DMS 273 (cell line): ENCODE data around the gene PLCXD1.

Experiments used
- DNase-seq: peaks from one replicate; lab custom pipeline; 2025; ENCODE audit not compliant: unreplicated experiment; lab: John Stamatoyannopoulos, UW

PLCXD1 gene

DNA sequence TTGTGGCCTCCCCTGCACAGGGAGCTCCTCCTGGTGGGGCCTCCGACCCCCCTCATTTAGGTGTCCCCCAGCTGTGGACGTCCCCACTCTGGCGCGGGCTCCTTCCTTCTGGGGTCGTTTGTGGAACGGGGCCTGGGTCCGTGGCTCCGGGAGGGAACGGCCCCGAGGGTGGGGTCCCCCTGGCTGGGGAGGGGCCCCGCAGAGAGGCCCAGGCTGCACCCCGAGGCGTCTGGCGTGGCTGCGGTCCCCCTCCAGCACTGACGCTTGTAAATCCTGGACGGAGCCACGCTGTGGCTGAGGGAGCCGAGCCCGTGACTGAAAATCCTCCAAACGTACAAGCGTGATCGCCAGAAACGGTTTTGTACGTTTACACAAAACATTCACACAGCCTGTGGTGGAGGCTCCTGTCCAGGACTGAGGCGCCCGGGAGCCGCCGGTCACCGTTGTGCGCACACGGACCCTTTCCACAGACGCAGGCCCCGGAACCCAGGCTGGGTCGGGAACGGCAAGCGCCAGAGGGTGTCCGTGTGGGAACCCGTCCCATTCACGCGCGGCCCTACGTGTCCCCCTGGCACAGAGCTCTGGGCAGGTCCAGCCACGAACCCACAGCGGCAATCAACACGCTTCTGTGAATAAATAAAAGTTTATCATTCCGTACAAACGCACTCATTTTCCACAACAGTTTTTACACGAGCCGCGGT, 52.6 kb downstream of the PLCXD1 start:
- DNase-seq, result no peak

- no peak for DNase-seq
Measured at GRCh38 chrX:334331-334891, 53.2 kb downstream of the PLCXD1 start.

DNA sequence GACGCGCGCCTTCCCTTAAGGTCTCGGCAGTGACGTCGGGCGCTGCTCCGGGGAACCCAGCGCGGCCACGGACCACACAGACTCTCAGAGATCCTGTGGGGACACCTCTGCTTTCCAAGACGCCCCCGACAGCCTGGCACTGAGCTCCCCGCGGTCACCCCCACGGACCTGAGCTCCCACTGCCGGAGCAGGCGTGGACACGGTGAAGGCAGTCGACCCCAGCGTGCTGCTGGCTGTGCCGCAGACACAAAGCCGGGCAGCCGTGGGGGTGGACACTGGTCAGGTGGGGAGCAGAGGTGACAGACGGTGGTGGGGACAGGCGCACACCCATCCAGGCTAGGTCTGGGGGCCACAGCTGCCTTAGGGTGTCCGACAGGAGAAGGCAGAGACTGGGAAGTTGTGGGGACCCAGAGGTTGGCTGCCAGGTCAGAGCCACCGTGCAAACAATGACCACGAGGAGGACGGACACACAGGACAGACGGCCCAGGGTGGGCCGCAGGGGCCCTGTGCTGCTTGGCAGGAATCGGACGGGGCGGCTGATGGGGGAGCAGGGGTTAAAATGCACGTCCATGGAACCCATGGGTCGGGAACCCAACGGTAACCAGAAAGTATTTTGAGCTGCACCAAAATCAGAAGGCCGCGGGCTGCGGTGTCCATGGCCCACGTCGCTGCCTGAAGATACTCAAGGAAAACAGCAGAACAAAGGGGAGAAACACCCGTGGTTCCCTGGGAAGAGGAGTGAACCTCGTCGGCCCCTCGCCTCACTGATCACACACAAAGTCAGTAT, 54.0 kb downstream of the PLCXD1 start:
- no peak for DNase-seq

DNA sequence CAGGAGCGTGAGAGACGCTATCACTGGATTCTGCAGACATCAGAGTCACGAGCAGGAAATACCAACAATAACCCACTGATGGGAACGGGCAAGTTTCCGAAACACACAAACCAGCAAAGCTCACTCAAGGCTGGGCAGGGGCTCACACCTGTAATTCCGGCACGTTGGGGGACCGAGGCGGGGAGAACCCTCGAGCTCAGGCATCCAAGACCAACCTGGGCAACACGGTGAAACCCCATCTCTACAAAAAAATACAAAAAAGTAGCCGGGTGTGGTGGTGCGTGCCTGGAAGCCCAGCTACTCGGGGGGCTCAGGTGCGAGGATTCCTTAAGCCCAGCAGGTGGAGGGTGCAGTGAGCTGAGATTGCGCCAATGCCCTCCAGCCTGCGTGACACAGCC, 54.6 kb downstream of the PLCXD1 start:
- DNase-seq, result no peak

DNA sequence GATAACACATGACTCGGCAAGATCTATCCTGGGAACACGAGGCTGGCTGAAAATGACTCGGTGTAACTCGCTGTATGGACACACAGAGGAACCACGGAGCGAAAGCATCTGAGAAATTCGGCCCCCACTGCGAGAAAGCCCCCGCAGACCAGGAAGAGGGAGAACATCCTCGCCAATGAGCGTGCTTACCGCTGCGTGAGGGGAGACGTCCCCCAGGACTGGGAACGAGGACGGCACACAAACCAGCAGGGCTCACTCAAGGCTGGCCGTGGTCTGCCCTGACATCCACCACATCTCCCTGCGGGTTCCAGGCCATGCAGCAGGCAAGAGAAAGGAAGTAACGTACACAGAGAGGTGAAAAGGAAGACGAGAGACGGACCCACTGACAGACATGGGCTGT, 55.0 kb downstream of the PLCXD1 start:
- DNase-seq, result no peak

GRCh38 chrX:337331-337831, 56.2 kb downstream of the PLCXD1 start:
- DNase-seq, result no peak

DNA sequence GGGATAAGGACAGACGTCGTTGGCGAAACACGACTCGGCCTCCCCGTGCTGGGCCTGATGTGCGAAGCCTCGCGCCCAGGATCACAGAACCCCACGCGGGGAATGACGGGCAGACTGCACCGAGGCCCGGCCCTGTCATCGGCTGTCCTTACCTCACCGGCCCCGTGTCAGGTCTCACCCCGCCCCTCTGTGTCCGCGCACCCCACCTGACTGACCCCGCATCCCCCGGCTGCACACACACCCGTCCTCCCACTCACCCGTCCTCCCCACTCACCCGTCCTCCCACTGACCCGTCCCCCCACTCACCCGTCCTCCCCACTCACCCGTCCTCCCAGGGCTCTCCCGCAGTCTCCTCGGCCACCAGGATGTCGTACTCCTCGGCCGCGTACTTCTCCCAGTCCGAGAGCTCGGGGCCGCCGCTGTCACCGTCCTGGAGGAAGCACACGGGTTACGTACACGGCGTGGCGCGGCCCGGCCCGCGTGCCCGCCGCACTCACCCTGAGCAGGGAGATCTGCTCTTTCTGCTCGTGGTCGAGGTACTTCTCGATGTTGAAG, 57.2 kb downstream of the PLCXD1 start:
- no peak for DNase-seq

DNA sequence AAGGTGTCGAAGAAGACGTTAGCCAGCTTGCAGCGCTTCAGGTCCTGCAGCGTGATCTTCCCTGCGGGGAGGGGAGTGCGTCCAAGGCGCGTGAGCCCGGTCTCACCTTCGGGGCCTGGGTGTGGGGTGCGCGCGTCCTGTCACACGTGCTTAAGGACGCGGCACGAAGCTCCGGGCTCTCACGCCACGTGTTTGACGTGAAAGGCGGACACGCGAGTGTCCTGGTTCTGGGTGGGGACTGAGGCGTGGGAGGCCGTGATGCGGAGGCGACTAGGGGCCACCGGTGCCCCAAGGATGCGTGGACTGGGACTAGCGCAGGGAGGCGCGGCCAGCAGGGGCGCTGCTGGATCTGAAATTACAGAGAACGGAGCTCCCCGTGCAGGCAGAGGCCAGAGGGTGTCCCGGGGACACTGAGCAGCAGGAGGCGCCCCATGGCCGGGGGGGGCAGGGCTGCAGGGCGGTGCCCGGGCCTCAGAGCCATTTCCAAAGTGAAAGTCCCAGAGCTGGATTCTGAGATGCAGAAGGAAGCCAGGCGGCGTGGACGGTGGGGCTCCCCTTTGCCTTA, 57.7 kb downstream of the PLCXD1 start:
- DNase-seq, result no peak

GRCh38 chrX:340121-340520, 58.9 kb downstream of the PLCXD1 start:
- no peak for DNase-seq

DNA sequence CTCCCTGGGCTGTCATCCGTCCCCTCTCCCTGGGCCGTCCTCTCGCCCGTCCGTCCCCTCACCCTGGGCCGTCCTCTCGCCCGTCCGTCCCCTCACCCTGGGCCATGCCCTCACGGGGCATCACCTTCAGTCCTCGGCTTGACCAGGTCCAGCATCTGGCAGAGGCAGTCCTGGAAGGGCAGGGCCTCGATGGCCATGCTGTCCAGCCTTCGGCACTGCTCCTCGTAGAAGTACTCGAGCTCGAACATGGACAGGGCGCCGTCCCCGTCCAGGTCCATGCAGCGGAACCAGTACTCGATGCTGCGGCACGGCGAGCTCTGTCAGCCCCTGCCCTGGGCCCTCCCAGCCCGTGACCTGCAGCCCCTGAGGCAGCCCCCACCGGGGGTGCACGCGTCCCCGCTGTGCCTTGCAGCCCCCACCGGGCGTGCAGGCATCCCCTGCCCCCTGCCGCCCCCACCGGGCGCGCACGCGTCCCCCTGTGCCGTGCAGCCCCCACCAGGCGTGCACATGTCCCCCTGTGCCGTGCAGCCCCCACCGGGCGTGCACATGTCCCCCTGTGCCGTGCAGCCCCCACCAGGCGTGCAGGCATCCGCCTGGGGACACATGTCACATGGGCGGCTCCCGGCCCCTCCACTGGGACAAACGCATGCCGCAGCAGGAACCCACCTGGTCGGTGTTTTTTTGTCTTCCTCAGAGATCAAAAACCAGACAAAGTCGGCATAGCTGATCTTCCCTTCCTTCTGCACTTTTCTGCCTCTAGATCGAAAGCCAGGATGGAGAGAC, 59.7 kb downstream of the PLCXD1 start:
- no peak for DNase-seq

DNA sequence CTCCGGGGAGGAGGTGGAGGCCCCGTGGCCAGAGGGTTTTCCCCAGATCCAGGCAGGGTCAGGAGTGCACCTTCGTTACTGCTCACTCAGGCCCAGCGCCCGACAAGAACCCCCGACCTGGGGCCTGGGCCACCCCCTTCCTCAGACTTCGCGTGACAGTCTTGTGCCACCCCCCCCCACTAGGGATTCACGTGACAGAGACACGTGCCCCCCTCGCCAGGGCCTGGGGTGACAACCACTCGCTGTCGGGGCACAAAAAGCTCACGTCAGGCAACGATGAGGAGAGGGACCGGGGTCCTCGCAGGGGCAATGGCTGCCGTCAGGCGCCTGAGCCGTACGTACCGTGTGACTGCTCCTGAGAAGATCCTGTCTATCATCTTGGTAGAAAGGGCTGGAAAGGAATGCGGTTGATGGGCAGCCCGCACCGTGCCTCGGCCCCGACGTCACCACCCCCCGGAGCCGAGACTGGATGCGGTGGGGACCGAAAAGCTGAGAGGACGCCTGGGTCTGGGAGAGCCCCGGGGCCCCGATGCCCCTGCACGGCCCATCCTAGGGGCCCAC, 60.4 kb downstream of the PLCXD1 start:
- DNase-seq, result no peak

DNA sequence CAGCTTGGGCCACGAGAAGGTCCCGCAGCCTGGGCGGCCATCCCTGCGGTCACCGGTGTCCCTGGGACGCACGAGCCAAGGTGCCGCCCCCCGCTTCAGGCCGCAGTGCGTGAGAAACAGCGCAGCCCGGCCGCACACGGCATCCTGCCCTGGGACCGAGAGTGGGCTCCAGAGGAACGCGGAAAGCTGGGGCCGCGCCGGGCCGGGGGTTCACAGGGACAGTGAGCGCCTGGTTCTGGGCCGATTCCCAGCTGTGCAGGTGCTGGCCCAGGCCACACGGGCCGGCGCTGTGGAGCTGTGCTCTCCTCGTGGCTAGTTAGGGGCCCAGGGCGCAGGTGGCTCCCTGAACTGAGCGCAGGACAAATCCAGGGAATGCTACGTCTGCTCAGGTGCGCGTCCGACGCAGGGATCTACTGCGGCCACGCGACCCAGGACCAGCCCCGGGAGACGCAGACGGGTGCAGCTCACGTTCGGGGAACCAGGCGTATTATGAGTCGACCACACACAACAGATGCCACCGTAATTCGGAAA, 63.3 kb downstream of the PLCXD1 start:
- DNase-seq, result no peak

- no peak for DNase-seq
Measured at GRCh38 chrX:345020-345925, 64.1 kb downstream of the PLCXD1 start.

GRCh38 chrX:346034-346813, 65.0 kb downstream of the PLCXD1 start:
- no peak for DNase-seq

DNA sequence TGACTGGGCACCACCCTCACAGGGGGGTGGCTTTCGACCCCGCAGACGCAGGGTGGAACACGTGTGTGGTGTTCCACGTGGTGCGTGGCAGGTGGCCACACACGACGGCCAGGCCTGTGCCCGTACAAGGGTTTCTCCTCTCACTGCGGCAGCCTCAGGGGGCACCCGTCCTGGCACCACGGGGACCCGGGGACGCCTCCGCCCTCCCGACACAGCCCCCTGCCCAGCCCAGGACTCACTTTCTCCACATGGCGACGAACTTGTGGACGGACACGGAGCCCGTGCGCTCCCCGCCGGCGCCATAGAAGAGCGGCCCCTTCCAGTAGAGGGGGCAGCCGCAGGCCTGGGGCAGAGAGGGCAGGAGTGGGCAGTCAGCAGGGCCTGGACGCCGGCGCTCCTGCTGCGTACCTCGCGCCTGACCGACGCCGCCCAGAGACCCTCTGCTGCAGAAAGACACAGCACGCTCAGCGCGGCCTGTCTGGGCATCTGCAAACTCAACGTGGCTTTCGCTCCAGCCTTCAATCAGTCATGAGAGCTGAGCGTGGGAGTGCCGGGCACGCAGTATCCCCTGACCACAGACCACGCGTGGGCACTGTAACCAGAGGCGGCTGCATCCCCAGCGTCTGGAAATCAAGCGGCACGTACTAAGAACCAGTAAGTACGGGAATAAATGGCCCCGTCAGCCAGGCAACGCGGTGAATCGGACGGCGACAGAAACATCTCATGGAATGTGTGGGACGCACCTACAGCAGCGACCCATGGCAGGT, 66.4 kb downstream of the PLCXD1 start:
- no peak for DNase-seq

DNA sequence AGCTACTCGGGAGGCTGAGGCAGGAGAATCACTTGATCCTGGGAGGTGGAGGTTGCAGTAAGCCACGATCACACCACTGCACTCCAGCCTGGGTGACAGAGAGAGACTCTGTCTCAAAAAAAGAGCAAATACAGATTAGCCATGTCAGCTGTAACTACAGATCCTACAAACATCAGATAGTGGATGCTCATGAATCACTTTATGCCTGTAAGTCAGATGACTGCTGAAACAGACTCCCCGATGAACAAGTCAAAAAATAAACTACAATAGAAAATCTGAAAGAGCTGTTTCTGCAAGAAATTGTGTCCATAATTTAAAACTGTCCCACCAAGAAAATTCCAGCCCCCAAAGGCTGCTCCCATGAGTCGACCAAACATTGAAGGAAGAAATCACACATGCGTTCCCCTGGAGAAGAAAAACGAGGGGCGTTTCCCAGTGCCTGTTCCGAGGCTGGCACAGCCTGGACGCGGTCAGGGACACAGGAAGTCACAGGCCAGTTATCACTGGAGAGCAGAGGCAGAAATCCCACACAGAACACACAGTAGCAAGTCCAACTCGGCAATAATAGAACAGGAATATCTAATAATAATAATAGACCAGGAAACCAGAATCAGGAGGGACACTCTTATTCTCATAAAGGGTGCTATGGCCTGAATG, 67.4 kb downstream of the PLCXD1 start:
- no peak for DNase-seq

GRCh38 chrX:349196-349595, 68.0 kb downstream of the PLCXD1 start:
- DNase-seq, result no peak
